ENCODE data around the gene C5orf47.

DNA sequence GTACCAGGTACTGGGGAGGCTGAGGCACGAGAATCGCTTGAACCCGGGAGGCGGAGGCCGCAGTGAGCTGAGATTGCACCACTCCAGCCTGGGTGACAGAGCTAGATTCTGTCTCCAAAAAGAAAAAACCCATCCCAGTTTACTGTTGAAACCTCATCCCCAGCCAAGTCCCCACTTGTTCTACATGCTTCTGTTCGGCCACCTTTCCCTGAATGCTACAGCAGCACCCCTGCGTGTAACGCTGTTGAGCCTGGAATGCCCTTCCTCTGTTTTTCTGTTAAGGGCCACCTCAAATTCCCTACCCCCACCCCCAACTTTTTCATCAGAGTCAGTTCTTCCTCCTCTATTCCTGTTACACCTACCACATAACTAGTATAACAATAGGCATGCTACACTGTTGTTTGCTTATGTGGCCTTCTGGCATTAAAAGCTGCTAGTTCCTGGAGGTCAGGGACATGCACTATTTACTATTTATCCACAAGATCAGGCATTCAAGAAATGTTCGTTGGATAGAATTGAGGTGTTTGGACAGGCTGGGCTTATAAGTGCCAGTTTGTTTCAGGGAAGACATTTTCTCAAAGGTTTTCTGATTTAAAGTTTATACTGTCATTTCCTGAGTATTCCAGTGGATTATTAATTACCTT lies 47.1 kb upstream of the C5orf47 start:
- TF ChIP-seq, protein P1, sequence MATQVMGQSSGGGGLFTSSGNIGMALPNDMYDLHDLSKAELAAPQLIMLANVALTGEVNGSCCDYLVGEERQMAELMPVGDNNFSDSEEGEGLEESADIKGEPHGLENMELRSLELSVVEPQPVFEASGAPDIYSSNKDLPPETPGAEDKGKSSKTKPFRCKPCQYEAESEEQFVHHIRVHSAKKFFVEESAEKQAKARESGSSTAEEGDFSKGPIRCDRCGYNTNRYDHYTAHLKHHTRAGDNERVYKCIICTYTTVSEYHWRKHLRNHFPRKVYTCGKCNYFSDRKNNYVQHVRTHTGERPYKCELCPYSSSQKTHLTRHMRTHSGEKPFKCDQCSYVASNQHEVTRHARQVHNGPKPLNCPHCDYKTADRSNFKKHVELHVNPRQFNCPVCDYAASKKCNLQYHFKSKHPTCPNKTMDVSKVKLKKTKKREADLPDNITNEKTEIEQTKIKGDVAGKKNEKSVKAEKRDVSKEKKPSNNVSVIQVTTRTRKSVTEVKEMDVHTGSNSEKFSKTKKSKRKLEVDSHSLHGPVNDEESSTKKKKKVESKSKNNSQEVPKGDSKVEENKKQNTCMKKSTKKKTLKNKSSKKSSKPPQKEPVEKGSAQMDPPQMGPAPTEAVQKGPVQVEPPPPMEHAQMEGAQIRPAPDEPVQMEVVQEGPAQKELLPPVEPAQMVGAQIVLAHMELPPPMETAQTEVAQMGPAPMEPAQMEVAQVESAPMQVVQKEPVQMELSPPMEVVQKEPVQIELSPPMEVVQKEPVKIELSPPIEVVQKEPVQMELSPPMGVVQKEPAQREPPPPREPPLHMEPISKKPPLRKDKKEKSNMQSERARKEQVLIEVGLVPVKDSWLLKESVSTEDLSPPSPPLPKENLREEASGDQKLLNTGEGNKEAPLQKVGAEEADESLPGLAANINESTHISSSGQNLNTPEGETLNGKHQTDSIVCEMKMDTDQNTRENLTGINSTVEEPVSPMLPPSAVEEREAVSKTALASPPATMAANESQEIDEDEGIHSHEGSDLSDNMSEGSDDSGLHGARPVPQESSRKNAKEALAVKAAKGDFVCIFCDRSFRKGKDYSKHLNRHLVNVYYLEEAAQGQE (IDR thresholded peaks at IDR 0.05; ENCODE audit: insufficient read depth in 1 of 2, low read depth in 2 of 2, low read length in 1 of 2), result no peak
- TF ChIP-seq, protein P2, sequence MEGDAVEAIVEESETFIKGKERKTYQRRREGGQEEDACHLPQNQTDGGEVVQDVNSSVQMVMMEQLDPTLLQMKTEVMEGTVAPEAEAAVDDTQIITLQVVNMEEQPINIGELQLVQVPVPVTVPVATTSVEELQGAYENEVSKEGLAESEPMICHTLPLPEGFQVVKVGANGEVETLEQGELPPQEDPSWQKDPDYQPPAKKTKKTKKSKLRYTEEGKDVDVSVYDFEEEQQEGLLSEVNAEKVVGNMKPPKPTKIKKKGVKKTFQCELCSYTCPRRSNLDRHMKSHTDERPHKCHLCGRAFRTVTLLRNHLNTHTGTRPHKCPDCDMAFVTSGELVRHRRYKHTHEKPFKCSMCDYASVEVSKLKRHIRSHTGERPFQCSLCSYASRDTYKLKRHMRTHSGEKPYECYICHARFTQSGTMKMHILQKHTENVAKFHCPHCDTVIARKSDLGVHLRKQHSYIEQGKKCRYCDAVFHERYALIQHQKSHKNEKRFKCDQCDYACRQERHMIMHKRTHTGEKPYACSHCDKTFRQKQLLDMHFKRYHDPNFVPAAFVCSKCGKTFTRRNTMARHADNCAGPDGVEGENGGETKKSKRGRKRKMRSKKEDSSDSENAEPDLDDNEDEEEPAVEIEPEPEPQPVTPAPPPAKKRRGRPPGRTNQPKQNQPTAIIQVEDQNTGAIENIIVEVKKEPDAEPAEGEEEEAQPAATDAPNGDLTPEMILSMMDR (IDR thresholded peaks at IDR 0.05), result no peak
